ENCODE data around the gene CYBA. TPM values are rescaled to one million over a fixed set of nuclear protein-coding genes. Genes with fewer than 3 reads are reported as not detected.
A peak's percentile ranks its signal among the peaks of the same experiment; 100 is the strongest.

CYBA gene
- total and polyA plus RNA-seq, 2 of the 4 experiments (the other 2 are of a cell fraction), result 65.6 to 169 TPM

DNA sequence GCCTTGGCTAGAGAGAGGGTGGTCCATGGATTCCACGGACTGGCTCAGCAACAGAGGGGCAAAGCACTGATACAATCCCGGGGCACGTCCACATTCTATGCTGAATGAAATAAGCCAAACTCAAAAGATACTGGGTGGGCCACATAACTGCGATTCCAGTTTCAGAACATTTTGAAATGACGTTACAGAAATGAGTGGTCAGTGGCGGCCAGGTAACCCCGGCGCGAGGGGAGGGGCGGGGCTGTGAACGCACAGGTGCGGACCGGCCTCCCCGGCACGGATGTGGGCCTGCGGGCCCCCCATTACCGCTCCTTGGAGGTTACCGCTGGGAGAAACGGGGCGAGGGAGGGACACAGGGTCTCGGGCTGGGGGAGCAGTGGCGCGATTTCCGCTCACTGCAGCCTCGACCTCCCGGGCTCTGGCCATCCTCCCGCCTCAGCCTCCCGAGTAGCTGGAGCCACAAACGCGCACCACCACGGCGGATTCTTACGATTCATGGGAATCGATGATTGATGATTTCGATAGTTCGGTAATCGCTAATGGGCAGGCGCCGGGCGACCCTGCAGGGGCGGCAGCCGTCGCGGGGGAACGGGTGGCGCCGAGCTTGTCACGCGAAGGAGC is 11.5 kb upstream of the CYBA start:
- Histone ChIP-seq H3K79me1 (ENCODE audit: low read depth in 1 of 2, low read length in 2 of 2) (peaks cover 16 to 41% of the 10 kb centered on the region in 2 experiments), H3K9ac (ENCODE audit: low read depth, low read length) (peak overlapping the region; percentile 63), H2AK5ac (ENCODE audit: low read depth, low read length) (peak overlapping the region; percentile 57; the same call in 1 of the 2 replicates), H3K18ac (ENCODE audit: low read depth, low read length) (no peak overlapping the region), H3K4me2 (ENCODE audit: low read depth, low read length) (peak overlapping the region; percentile 88), H4K20me1 (ENCODE audit: insufficient read depth, low read length) (0 out of 2 replicates have a peak, but pooled peaks cover 5% of the 10 kb centered on the region), H3K4ac (ENCODE audit: low read depth, low read length) (peak overlapping the region; percentile 54; the same call in 1 of the 2 replicates), H3K27me3 (ENCODE audit: control insufficient read depth, insufficient read depth, low read length) (no peaks in the 10 kb centered on the region), H2BK120ac (ENCODE audit: low read depth, low read length) (no peak overlapping the region), H3K9me1 (ENCODE audit: insufficient read depth, low read length) (no peaks in the 10 kb centered on the region), H2BK5ac (ENCODE audit: low read depth, low read length, poor library complexity, severe bottlenecking) (peak overlapping the region; percentile 55), H2BK15ac (ENCODE audit: low read depth, low read length) (no peak overlapping the region), H4K91ac (ENCODE audit: insufficient read depth, low read depth, low read length) (no peak overlapping the region), H4K5ac (ENCODE audit: low read depth, low read length) (no peak overlapping the region), H3K14ac (replicated peaks; ENCODE audit: low read depth, low read length) (peak overlapping the region; percentile 69), H3K56ac (ENCODE audit: extremely low read depth, insufficient read depth, low read length) (no peak overlapping the region), H3K9me3 (ENCODE audit: control insufficient read depth, insufficient read depth, low read length) (no peaks in the 10 kb centered on the region), H3K27ac (ENCODE audit: insufficient read depth, low read length) (no peak overlapping the region; the same call in 1 of the 2 replicates), H3K23ac (ENCODE audit: low read depth, low read length) (peak overlapping the region; percentile 54; the same call in 1 of the 2 replicates), H2BK20ac (ENCODE audit: low read depth, low read length) (no peak overlapping the region), H4K8ac (ENCODE audit: low read depth in 2 of 2, low read length in 2 of 2) (peak overlapping the region in 1 of 2 experiments; percentile 67; a peak in 1 of 4 replicates), H3K4me1 (ENCODE audit: control insufficient read depth, insufficient read depth, low read length) (no peaks in the 10 kb centered on the region), H3K36me3 (ENCODE audit: control insufficient read depth, insufficient read depth, low read length) (no peaks in the 10 kb centered on the region; the same call in 1 of the 2 replicates), H2AFZ (replicated peaks; ENCODE audit: low read length, poor library complexity) (peak overlapping the region; percentile 99), H3K4me3 (ENCODE audit: insufficient read depth, low read depth, low read length) (peak overlapping the region; percentile 80), H2AK9ac (replicated peaks; ENCODE audit: low read depth, low read length, poor library complexity) (peak overlapping the region; percentile 95)
- no peak for TF ChIP-seq RFX5 (IDR thresholded peaks at IDR 0.05; ENCODE audit: low read depth, low read length)
- TF ChIP-seq RCOR1 (IDR thresholded peaks at IDR 0.05; ENCODE audit: insufficient replicate concordance, low read length), result no peak
- TF ChIP-seq, protein P1, sequence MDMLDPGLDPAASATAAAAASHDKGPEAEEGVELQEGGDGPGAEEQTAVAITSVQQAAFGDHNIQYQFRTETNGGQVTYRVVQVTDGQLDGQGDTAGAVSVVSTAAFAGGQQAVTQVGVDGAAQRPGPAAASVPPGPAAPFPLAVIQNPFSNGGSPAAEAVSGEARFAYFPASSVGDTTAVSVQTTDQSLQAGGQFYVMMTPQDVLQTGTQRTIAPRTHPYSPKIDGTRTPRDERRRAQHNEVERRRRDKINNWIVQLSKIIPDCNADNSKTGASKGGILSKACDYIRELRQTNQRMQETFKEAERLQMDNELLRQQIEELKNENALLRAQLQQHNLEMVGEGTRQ (IDR thresholded peaks at IDR 0.05; ENCODE audit: low read depth, low read length), result no peak
- TF ChIP-seq MAFK (IDR thresholded peaks at IDR 0.05; ENCODE audit: low read depth, low read length), result no peak
- TSS peak; percentile 75 for BruUV-seq (replicated peaks)
- intact Hi-C loops (cut with micrococcal nuclease) (no loop called here), dilution Hi-C loops (cut with HindIII; ENCODE audit: low sequenced_read_pairs, unreplicated experiment) (no loop called here), in situ Hi-C loops (cut with MboI; ENCODE audit: low sequenced_read_pairs) (no loop called here)
- DNase-seq (no peak), ATAC-seq (ENCODE audit: low read depth) (no peak)
- POLR2A ChIA-PET (ENCODE audit: unreplicated experiment), result no interaction called here
- CTCF ChIA-PET, result interaction anchor here (1.4 kb wide), 1 partner anchor 10 kb away, joined by 4 read pairs; no protein-coding TSS in a partner anchor
- 2% methylated on average over 29 of the region's 49 CpGs; no CpG with 5 or more reads in 1 of the 2 experiments for WGBS, 2 experiments (ENCODE audit: extremely low coverage in 2 of 2, insufficient read length in 1 of 2)

Measured in IMR-90 (cell line).